ENCODE measurements around the gene INAFM1.
"Not testable (repeated sequence)": the region's sequence is repeated elsewhere in the genome, so short reads cannot be mapped to it uniquely, and the experiment has no call there.

INAFM1 gene

DNA sequence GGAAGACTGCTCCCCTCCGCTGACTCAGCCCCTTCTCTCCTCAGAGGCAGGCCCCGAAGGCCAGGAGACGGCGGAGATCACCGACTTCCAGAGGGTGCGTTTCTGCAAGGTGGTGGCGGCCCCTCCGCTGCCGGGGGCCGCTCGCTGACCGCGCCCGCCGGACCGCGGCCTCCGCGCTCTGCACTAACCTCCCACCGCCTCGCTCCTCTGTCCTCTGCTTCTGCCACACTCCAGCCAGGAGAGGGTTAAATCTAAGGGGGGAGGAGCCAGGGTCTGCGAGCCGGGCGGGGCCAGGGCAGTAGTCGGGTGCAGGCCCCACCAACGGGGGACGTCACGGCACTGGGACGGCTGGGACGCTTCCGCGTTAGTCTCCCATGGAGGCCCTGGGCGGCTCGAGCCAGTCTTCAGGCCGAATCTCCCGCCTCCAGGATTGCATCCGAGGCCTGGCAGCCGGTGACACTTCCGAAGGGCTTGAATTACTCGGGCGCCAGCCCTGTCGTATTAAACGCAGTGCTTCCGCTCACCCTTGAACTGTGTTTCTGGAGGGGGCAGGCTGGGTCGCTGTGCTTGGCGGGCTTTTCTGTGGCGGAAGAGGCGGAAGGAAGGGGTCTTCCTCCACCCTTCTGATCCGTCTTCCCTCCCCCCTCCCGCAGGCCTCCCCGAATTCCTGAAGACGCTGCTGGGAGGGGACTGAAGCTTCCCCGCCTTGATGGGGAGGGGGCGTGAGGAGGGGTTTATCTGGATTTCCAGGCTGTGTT lies 1.2 kb upstream of the INAFM1 start:
- POLR2A ChIA-PET: interaction anchor here (0.6 to 2.3 kb wide), 10 partner anchors 12 to 1841 kb away, joined by 3 to 30 read pairs (median 6); partner anchors contain the start of genes CCDC9 and ZC3H4
- DNase-seq (ENCODE audit: extremely low spot score): peak; percentile 93
- TF ChIP-seq, protein P1, sequence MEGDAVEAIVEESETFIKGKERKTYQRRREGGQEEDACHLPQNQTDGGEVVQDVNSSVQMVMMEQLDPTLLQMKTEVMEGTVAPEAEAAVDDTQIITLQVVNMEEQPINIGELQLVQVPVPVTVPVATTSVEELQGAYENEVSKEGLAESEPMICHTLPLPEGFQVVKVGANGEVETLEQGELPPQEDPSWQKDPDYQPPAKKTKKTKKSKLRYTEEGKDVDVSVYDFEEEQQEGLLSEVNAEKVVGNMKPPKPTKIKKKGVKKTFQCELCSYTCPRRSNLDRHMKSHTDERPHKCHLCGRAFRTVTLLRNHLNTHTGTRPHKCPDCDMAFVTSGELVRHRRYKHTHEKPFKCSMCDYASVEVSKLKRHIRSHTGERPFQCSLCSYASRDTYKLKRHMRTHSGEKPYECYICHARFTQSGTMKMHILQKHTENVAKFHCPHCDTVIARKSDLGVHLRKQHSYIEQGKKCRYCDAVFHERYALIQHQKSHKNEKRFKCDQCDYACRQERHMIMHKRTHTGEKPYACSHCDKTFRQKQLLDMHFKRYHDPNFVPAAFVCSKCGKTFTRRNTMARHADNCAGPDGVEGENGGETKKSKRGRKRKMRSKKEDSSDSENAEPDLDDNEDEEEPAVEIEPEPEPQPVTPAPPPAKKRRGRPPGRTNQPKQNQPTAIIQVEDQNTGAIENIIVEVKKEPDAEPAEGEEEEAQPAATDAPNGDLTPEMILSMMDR (IDR thresholded peaks at IDR 0.05; ENCODE audit: control extremely low read depth, extremely low read depth, low read depth, missing control alignments): no peak
- CTCF ChIA-PET: interaction anchor here (1.1 to 3.6 kb wide), 6 partner anchors 11 to 194 kb away, joined by 3 to 20 read pairs (median 6); partner anchors contain the start of gene CCDC9

DNA sequence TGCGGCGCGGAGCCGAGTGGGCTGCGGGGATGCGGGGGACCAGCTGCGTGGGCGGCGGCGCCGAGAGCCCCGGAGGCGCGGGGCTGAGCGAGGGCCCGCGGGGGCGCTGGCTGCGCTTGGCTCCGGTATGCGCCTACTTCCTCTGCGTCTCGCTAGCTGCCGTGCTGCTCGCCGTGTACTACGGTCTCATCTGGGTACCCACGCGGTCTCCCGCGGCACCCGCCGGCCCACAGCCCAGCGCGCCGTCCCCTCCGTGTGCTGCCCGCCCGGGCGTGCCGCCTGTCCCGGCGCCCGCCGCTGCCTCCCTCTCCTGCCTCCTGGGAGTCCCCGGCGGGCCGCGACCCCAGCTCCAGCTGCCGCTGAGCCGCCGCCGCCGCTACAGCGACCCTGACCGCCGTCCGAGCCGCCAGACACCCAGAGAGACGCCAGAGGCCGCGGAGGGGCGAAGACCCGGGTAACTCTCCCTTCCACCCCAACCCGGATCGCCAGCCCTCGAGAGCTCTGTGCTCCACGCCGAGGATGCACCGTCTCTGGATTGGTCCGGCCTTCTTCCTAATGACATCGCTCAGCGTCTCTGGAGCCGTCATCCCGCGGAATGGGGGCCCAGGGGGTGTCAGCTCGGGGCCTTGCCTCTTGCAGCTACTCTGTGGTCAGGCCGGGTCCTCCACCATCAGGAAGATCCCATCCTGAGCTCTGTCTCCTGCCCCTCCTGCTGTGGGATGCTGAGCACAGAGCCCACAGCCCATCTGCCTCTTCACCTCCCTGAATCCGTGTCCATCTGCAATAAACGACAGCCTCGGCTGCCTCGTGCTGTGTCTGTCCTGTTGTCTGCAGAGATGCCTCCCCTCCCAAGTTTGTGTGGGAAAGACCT lies 441 bp downstream of the INAFM1 start:
- TF ChIP-seq, protein P1 (IDR thresholded peaks at IDR 0.05; ENCODE audit: control extremely low read depth, extremely low read depth, low read depth, missing control alignments): no peak
- ChIA-PET POLR2A (interaction anchor here (0.9 to 2.3 kb wide), 5 partner anchors 13 to 89 kb away, joined by 3 to 30 read pairs (median 17); partner anchors contain the start of gene CCDC9), CTCF (interaction anchor here (0.7 to 3.6 kb wide), 13 partner anchors 9 to 433 kb away, joined by 3 to 20 read pairs (median 3); partner anchors contain the start of genes CCDC9 and DHX34)
- no peak for DNase-seq (ENCODE audit: extremely low spot score)

DNA sequence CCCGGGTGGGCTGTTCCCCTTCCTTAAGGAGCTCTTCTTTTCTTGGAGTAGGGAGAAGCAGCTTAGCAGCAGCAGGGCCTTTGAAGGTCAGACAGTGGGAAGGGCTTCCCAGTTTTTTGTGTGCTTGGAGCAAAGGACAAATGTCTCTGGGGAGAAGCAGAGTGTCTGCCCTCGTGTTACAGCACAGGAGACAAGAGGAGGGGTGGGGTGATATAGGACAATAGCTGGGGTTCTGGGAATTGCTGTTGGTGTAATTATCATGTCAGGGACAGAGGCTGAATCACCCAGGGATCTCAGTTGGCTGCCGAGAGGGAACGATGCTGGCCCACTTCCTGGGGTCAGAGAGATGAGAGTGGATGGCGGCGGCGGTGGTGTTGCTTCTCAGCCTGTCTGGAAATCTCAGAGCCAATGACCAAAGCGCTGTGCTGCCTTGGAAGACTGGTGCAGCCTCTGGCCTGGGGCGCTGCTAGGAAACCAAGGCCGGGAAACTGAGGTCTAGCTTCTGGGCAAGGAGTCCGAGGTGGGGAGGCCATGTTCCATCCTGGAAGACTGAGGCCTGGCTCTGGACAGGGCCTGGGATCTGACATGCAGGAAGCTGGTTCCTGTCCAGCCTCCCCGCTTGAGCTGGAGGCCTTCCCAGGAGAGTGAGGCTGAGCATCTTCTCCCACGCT lies 1.2 kb downstream of the INAFM1 start:
- ChIA-PET POLR2A (interaction anchor here (2.2 to 2.3 kb wide), 2 partner anchors 14 to 19 kb away, joined by 17 to 30 read pairs; partner anchors contain the start of gene CCDC9), CTCF (interaction anchor here (0.8 to 3.6 kb wide), 11 partner anchors 9 to 161 kb away, joined by 3 to 20 read pairs (median 3); partner anchors contain the start of gene DHX34)
- TF ChIP-seq, protein P1 (IDR thresholded peaks at IDR 0.05; ENCODE audit: control extremely low read depth, extremely low read depth, low read depth, missing control alignments): no peak

DNA sequence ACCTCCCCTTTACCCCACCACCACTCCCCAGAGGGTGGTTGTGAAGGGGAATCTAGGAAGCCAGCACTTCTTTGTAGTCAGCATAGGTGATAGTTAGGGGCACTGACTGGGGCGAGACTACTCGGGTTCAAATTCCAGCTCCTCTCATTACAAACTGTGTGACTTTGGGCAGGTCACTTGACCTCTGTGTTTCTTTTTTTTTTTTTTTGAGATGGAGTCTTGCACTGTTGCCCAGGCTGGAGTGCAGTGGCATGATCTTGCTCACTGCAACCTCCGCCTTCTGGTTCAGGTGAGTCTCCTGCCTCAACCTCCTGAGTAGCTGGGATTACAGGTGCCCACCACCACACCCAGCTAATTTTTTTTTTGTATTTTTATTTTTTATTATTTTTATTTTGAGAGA lies 1.8 kb downstream of the INAFM1 start:
- CTCF ChIA-PET: interaction anchor here (1.1 to 3.6 kb wide), 6 partner anchors 8 to 66 kb away, joined by 3 to 20 read pairs (median 6); no protein-coding TSS in a partner anchor
- DNase-seq (ENCODE audit: extremely low spot score); POLR2A ChIA-PET: not testable (repeated sequence)

More for the DNA sequence above, 1.2 kb downstream of the INAFM1 start:
- DNase-seq (ENCODE audit: extremely low spot score): no peak

DNA sequence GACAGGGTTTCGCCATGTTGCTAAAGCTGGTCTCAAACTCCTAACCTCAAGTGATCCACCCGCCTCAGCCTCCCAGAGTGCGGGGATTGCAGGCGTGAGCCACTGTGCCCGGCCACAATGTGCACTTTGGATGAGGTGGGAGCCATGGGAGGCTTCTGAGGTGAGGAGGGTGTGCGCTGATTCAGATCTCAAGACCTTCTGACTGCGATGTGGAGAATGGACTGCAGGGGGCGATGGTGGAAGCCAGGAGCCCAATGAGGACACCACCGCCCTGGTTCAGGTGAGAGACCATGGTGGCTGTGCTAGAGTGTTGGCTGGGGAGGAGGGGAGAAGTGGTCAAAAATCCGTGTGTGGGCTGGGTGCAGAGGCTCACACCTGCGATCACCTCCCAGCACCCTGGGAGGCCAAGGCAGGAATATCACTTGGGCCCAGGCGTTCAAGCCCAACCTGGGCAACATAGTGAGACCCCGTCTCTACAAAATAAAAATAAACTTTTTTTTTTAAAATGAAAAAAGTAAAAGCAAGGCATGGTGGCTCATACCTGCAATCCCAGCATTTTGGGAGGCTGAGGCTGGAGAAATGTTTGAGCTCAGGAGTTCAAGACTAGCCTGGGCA lies 5.6 kb downstream of the INAFM1 start:
- DNase-seq (ENCODE audit: extremely low spot score): peak; percentile 40
- CTCF ChIA-PET: interaction anchor here (0.8 to 1.5 kb wide), 5 partner anchors 8 to 111 kb away, joined by 3 to 4 read pairs (median 4); partner anchors contain the start of gene DHX34
- TF ChIP-seq, protein P1 (IDR thresholded peaks at IDR 0.05; ENCODE audit: control extremely low read depth, extremely low read depth, low read depth, missing control alignments): peak; percentile 32
- POLR2A ChIA-PET: no interaction called here

DNA sequence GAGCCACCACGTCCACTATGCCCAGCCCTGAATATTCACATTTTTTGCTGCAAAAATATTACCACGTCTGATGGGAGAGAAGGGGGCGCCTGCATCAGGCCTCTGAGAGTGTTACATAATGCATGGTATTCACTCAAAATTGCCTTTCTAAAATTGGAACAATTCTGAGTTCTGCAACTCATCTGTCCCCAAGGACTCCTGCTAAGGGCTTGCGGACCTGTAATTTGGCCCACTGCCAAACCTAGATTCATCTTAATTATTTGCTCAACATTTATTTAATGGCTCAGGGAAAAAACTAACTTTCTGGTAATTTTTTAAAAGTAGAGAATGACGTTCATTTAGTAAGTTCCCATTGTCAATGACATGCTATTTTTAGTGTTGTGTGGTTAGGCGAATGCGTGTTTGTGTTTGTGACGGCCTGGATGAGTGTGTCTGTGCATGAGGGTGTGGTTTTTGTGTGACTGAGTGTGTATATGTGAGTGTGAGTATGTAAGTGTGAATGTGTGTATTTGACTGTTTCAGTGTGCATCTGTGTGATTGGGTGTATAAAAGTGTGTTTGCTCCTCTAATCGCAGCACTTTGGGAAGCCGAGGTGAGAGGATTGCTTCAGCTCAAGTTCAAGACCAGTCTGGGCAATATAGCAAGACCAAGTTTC lies 8.8 kb downstream of the INAFM1 start:
- TF ChIP-seq, protein P1 (IDR thresholded peaks at IDR 0.05; ENCODE audit: control extremely low read depth, extremely low read depth, low read depth, missing control alignments): no peak
- DNase-seq (ENCODE audit: extremely low spot score): no peak
- ChIA-PET POLR2A (no interaction called here), CTCF (interaction anchor here (0.8 to 2.3 kb wide), 9 partner anchors 8 to 109 kb away, joined by 3 to 23 read pairs (median 6); partner anchors contain the start of genes DHX34 and INAFM1)
